RCC 7860 (cell line): Measurements from ENCODE around the gene RAB40B.

ENCODE experiments used
- DNase-seq: peaks from one replicate; pipeline ENCODE4 v3.0.0-alpha.2; 2015; ENCODE audit warnings: low spot score
- FAIRE-seq: peaks from 2 replicates; lab custom pipeline; 2012; peaks lifted over from hg19 to GRCh38; lab: Jason Lieb, UNC

Gene RAB40B

DNA sequence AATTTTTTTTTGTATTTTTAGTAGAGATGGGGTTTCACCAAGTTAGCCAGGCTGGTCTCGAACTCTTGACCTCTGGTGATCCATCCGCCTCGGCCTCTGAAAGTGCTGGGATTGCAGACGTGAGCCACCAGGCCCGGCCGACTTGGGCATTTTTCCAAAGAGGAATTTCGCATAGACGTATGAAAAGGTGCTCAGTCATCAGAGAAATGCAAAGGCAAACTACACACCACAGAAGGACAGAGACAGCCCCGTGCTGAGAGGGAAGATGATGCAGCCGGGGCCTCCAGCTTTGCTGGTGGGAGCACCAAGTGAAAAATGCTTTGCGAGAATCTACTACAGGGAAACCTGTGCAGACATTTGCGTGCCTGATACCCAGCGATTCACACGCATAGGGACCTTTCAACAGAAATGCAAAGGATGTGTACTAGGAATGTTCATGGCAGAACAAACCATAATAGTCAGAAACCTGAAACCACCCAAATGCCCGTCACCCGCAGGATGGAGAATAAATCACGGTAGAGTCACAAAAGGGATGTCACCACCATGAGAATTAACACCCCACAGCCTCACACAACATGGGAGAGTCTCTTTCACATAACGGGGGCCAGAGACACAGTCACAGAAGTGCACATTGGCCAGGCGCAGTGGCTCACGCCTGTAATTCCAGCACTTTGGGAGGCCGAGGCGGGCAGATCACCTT lies 5.2 kb downstream of the RAB40B start:
- no peak for DNase-seq
- no peak for FAIRE-seq

- FAIRE-seq (no peak), DNase-seq (no peak)
These were observed 6.2 kb downstream of the RAB40B start for GRCh38 chr17:82692268-82692667.

GRCh38 chr17:82691714-82692113 lies 6.8 kb downstream of the RAB40B start:
- no peak for FAIRE-seq
- DNase-seq = no peak

- FAIRE-seq (no peak), DNase-seq (no peak)
These were observed 7.6 kb downstream of the RAB40B start for GRCh38 chr17:82690786-82691489.

DNA sequence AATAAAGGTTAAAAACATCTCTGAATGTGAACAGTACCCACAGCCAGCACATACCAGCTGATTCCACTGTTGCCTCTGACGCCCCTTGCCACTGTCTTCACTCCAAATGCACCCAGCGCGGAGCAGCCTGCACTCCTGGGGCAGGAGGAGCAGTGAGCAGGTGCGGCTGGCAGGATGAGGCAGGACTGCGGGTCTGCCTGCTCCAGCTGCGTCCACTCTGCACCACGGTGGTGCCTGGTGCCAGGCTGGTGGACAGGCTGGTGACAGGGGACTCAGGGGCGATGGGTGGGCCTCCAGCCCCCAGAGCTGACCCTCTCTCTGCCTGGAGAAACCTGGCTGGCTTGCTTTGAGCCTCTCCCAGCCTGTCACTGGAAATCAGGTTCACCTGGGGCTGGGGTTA lies 9.4 kb downstream of the RAB40B start:
- DNase-seq = no peak
- no peak for FAIRE-seq

DNA sequence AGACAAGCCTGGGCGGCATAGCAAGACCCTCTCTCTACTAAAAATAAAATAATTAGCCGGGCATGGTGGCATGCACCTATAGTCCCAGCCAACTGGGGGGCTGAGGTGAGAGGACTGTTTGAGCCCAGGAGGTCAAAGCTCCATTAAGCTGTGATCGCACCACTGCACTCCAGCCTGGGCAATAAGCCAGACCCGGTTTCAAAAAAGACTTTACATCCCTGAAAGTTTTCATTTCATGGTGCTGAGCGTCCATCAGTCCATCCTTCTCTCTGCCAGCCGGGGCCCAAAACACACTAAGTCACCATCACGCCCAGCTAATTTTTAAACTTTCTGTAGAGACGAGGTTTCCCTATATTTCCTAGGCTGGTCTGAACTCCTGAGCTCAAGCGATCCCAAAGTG lies 10.6 kb downstream of the RAB40B start:
- FAIRE-seq = peak; percentile 56
- no peak for DNase-seq

GRCh38 chr17:82687375-82687861 lies 11.1 kb downstream of the RAB40B start:
- FAIRE-seq (peak; percentile 72), DNase-seq (no peak)

DNA sequence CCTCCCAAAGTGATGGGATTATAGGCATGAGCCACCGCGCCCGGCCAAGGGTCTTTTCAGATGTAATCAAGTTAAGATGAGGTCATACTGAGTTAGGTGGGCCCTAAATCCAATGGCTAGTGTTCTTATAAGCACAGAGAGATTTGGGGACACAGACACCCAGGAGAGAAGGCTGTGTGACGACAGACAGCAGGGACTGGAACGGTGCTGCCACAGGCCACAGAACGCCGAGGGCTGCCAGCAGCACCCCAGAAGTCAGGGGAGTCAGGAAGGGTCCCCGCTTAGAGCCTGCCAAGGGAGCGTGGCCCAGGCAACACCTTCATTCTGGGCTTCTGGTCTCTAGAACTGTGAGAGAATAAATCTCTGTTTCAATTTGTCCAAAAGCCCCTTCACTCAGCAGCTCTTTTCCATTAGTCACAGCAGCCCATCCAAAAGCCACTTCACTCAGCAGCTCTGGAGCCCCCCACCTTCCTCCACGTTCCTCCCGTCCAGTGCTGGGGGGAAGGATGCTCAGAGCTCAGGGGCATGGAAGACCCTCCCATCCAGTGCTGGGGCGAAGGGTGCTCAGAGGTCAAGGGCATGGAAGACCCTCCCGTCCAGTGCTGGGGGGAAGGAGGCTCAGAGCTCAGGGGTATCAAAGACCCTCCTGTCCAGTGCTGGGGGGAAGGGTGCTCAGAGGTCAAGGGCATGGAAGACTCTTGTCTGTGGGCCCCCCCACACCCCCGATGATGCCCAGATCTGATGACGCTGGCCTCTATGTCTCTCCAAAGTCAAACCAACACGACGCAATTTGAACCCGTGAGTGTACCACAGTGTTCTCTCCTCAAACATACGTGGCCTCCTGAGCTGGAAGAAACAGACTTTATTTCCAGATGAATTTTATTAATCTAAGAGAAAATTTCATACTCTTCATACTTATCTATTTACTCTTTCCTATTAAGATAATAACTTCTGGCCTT lies 11.9 kb downstream of the RAB40B start:
- FAIRE-seq = no peak
- DNase-seq = no peak

DNA sequence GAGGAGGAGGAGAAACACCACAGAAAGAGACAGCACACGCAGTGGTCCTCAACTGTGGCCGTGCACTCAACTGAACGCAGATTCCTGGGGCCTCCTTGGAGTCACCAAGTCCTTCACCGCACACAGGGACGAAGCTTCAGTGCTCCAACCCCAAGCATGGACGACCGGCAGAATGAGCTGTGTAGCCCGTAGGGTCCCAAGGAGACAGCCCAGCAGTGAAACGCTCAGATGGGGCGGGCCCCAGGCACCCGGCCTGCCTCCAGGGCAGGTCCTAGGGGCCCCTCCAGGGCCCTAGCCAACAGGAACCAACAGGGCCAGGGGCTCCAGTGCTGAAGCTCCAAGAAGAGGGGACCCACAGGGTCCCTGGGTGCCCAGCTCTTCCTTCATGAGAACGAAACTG lies 13.2 kb downstream of the RAB40B start:
- DNase-seq (no peak), FAIRE-seq (no peak)

DNA sequence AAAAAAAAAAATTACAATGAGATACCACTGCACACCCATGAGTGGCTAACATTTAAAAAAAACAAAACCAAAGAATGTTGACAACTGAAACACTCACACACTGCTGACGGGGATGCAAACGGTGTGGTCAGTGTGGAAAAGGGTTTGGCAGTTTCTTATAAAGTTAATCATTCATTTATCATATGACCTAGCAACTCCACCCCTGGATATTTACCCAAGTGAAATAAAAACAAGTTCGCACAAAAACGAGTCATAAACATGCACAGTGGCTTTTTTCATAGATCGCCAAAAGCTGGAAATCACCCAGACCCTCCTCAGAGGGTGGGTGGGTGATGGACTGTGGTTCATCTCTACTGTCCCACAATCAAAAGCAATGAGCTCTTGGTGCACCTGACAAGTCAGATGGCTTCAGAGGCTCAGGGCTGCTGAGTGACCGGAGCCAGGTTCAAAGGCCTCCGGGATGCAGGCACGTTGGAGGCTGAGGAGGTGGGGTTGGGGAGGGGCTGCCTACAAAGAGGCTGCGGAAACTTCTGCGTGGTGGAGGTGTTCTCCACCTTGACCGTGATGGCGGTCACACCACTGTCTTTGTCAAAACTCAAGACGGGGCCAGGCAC lies 14.2 kb downstream of the RAB40B start:
- DNase-seq (peak; percentile 38), FAIRE-seq (peak; percentile 77)

DNA sequence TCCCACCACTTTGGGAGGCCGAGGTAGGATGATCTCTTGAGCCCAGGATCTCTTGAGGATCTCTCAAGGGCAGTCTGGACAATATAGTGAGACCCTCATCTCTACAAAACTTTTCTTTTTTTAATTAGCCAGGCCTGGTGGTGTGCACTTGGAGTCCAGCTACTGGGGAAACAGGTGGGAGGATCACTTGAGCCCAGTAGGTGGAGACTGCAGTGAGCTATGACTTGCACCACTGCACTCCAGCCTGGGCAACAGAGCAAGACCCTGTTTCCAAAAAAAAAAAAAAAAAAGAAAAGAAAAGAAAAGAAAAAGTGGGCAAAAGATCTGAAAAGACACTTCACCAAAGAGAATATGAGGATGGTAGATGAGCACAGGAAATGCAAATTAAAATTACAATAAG lies 15.0 kb downstream of the RAB40B start:
- no peak for DNase-seq
- no peak for FAIRE-seq

- DNase-seq (no peak), FAIRE-seq (no peak)
These were observed 17.0 kb downstream of the RAB40B start for GRCh38 chr17:82681547-82681946.

- DNase-seq = no peak
- FAIRE-seq = no peak
These were observed 18.7 kb downstream of the RAB40B start for GRCh38 chr17:82679586-82680465.

GRCh38 chr17:82678265-82678891 lies 20.1 kb downstream of the RAB40B start:
- DNase-seq = no peak
- FAIRE-seq = no peak

DNA sequence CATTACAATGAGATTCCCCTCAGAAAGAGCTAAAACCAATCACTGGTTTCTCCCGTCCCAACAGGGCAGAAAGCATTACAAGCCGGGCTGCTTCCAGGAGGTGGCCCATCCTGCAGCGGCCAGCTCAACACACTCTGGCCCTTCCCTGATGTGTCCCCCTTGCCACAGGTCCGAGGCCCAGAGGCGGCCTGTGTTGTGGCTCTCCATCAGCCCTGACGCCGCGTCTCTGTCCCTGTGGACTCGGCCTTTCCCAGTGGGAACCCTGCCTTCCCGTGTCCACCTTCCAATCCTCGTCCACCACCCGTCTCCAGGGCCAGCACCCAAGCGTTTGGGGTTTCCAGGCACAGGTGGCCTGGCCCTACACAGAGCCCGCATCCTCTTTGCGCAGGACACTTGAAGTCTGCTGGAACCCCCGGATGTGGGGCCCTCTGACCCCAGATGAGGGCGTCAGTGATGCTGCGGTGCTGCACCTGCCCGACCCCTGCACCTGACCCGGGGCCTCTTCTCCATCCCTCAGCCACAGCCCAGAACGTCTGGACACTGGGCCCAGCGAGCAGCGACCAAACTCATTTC lies 21.1 kb downstream of the RAB40B start:
- FAIRE-seq (no peak), DNase-seq (no peak)

DNA sequence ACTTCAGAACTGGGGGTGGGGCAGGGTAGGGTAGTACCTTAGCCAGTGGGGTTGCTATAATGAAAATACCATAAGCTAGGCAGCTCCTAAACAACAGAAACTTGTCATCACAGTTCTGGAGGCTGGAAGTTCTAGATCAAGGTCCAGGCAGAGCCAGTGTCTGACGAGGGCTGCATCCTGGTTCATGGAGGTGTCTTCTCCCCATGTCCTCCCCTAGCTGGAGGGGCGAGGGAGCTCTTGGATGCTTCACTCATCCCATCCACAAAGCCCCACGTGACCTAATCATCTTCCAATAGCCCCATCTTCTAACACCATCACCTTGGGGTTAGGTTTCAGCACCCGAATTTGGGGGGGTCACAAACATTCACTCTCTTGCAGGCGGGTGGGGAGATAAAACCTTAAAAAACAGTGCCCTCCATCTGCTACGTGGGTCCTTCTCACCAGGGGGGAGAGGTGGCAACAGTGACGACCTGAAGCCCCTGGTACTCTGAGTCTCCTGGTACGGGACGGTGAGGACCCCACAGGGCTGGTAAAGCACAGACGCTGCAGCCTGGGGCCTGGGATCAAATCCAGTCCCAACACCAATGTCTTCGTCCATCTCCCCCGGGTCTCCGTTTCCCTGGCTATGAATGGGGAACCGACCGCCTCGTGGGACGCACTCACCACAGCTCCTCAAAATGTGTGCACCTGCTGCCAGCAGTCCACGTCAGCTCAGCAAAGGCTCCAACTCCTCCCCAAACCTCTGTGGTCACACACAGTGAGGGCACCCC lies 22.8 kb downstream of the RAB40B start:
- no peak for FAIRE-seq
- DNase-seq = no peak

- DNase-seq (no peak), FAIRE-seq (no peak)
These were observed 23.6 kb downstream of the RAB40B start for GRCh38 chr17:82674656-82675475.
